ENCODE data around the gene SDHAF2.

- no peak for TF ChIP-seq EP300 (IDR thresholded peaks at IDR 0.05; ENCODE audit: borderline replicate concordance in 1 of 2, low read depth in 1 of 2, low read length in 1 of 2)
- TF ChIP-seq CTCF (IDR thresholded peaks at IDR 0.05), result no peak
- no peak for TF ChIP-seq POLR2AphosphoS5 (IDR thresholded peaks at IDR 0.05; ENCODE audit: low read depth, low read length)
- TF ChIP-seq RCOR1 (IDR thresholded peaks at IDR 0.05; ENCODE audit: low read length), result no peak
- TF ChIP-seq MAX (IDR thresholded peaks at IDR 0.05; ENCODE audit: low read depth), result no peak
- no peak for TF ChIP-seq ZBTB33 (IDR thresholded peaks at IDR 0.05; ENCODE audit: borderline replicate concordance, low read depth)
- no peak for TF ChIP-seq YY1 (IDR thresholded peaks at IDR 0.05; ENCODE audit: low read depth)
- TF ChIP-seq RFX5 (IDR thresholded peaks at IDR 0.05; ENCODE audit: low read length), result no peak
- TF ChIP-seq RAD21 (IDR thresholded peaks at IDR 0.05; ENCODE audit: low read length), result no peak
- TF ChIP-seq EZH2phosphoT487 (IDR thresholded peaks at IDR 0.05; ENCODE audit: borderline replicate concordance, low read depth), result no peak
- TF ChIP-seq JUND (IDR thresholded peaks at IDR 0.05), result no peak
- TF ChIP-seq REST (IDR thresholded peaks at IDR 0.05; ENCODE audit: low read depth, low read length), result no peak
- TF ChIP-seq PBX3 (IDR thresholded peaks at IDR 0.05), result no peak
These were observed 18.6 kb downstream of the SDHAF2 start for GRCh38 chr11:61448552-61448927.
